ENCODE data around the gene FOXL3.
A peak's percentile ranks its signal among the peaks of the same experiment; 100 is the strongest.
"Not testable (repeated sequence)": the region's sequence is repeated elsewhere in the genome, so short reads cannot be mapped to it uniquely, and the experiment has no call there.

FOXL3 gene

DNA sequence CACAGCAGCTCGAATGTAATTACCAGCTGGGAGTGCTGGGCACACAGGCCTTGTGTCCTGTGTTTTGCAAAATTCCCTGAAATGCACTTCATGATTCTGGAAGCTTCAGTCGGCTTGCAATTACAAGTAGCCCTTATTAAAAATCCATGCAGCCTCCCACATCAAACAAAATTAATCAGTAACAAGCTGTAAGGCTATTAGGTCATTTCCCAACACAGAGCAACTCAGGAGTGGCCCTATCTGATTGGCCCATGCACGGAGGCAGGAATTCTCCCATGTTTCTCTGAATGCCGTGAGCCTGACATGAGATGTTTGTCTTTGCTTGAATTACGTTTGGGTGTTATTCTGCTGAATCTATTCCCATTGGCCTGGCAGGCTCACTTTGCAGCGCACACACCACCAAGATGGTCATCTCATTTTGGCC, 36.9 kb downstream of the FOXL3 start:
- DNase-seq, result no peak

GRCh38 chr7:327233-327931, 37.4 kb downstream of the FOXL3 start:
- DNase-seq, result no peak

DNA sequence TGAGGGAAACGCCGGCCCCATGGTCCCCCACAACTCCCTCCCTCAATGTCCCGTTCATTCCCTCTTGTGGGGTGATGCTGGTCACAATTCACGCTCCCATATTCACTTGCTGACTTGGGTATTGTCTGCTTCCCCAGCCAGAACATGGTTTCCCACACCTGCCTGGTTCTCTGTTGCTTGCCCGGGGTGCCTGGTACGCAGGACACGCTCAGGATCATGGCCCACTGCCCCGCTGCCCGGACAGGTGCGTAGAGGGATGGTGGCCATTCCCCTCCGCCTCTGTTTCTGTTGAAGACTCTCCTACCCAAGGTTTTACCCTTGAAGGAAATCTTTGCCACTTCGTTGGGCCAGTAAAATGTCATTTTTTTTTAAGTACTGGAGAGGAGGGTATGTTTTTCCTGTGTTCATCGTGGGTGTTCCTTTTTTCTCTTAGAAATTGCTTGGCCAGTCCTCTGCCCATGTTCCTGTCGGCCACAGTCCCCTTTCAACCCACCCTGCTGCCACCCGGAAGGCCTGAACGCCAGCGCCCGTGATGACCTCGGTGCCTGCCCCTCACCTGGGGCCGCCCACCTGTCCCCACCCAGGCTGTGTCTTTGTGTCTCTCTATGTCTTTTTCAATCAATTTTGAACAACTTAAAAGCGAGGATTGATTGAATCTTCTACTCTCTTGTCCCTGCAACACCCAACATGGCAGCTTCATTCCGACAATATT, 38.2 kb downstream of the FOXL3 start:
- DNase-seq, result no peak

DNA sequence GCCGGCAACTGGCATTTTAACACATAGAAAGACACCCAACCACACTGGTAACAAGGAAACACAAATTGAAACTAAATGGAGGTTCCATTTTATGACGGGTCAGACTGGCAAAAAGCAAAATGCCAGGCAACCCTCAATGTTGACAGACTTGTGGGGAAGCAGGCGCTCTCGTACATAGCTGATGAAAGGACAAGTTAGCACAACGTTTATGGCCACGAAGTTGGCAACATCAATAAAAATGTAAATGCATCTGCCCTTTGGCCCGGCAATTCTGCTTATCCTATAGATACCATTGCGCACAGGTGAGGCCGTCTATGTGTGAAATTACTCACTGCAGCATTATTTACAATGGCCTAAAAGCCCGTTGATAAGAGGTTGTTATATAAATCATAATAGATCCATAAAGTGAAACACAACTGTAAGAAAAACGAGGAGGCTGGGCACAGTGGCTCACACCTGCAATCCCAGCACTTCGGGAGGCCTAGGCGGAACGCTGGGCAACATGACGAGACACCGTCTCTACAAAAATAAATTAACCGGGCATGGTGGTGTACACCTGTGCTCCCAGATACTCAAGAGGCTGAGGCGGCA, 39.8 kb downstream of the FOXL3 start:
- DNase-seq, result no peak

DNA sequence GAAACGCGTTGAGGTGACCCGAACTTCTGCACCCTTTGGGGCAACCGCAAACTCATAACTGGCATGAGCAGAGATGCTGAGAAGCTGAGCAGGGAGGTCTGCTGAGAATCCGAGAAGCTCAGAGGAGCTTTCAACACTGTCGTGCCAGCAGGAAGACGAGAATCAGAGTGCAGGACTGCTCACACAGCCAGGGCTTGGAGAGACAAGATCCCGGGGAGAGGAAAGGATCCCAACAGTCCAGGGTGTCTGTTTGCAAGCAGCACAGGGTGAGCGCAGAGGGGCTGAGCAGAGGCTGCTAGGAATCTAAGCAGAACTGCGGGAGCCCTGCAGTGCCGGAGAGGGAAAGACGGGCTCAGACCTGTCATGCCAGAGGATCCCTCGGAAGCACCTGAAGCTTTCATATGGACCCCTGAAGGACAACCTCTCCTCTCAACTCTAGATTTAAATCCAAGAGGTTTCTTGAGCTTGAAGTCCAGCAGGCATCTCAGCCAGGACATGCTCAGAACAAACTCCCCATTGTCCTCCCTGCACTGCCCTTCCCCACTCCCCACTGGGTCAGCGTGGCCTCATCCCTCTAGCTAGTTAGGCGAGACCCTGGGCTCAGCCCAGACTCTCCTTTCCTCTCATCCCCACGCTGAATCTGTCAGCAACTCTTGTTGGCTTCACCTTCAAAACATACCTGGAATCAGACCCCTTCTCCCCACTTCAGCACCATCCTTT, 40.7 kb downstream of the FOXL3 start:
- DNase-seq, result no peak

DNA sequence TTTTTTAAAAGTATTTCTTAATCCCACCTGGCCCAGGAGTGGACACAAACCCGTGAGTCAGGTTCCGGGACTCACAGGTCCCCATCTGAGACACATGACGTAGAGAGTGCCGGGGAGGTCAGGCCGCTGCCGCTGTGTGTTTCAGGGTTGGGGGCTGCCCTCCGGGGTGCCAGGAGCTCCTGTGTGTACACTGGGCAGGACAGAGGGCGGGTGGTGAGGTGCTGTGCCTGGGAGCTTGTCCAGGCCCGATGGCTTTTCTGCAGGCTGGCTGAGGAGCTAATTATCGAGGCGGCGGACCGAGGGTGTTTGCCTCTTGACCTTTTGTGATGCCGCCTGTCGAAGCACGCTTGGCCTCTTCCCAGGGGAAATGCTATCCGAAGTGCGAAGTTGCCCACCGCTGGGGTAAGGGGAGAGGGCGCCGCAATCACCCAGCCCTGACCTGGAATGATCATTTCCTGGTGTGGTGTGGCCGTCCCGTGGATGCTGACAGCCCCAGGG, 42.1 kb downstream of the FOXL3 start:
- no peak for DNase-seq

DNA sequence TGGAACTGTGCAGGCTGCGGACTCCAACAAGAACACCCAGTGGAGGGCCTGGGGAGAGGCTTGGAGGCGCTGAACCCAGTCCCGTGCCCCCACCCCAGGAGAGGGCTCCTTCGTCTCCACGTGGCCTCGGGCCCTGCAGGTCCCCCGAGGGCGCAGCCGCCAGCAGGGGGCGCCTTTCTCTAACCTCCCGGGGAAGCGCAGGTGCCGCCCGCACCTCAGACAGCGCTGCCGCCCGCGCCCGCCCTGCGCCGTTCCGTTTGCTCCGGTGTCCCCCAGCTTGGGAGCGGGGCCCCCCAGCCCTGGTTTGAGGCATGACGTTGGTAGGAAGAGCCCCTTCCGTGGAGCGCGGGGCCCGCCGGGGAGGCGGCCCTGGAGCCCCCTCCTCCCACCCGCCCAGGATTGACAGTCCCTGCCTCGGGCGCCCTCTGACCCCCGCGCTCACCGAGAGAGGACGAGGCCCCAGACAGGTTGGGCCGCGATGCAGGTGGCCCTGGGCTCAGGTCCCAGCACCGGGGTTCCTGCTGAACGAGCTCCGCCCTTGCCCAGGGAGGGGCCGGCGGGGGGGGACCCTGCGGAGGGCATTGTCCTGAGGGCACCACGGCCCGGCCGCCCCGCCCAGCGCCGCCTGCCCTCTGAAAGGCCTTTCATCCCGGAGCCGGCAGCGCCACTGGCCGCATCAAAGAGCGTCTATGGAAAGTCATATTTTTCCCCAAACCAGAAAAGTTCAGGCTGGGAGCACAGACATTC, 42.8 kb downstream of the FOXL3 start:
- peak; percentile 89 to 92 for DNase-seq

DNA sequence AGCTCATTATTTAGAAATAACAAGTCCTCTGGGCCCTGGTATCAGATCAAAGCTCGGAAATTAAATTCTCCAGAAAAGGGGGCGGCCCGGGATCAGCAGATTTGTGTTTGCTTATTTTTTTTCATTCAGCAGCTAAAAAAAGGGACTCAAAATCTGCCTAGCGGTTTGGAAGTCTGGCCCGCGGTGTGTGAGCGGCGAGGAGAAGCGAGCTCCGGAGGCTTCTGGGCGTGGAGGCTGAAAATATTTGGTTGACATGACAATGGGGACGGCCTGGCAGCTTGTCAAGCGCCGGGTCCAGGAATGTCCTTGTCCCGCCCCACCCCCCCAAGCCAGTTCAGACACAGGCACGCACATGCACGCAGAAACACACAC, 43.4 kb downstream of the FOXL3 start:
- no peak for DNase-seq

GRCh38 chr7:334618-335357, 44.8 kb downstream of the FOXL3 start:
- no peak for DNase-seq

DNA sequence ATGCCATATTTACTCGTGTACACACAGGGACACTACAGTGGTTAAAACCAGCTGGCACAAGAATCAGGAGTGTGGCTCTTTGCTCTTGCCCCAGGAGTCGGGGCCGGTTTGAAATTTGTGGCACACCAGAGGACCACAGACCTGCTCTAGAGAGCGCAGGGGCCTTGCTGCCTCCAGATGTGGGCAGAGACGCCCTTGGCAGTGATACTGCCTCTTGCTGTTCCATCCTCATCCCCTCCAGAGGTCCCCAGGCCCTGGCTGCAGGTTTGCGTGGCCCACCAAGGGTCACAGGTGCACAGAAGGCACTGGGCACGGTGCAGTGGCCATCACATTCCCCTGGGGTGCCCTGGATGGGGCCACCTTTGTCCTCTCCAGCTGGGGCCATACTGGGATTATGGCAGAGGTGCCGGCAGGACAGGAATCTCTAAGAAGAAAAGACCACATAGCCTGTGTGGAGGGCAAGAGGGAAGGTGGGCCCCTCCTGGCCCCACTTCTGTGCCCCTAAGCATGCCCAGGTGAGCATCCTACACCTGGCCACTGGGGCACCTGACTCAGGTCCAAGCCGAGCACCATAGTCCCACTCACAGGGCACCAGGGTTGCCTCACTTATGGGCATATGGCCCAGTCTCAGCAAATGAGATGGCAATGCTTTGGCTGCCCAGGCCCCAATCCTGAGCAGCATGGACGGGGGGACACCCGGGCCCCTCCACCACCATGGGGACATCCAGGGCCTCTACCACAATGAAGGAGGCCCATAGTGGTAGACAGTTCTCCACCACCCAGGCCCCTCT, 45.6 kb downstream of the FOXL3 start:
- DNase-seq, result no peak

DNA sequence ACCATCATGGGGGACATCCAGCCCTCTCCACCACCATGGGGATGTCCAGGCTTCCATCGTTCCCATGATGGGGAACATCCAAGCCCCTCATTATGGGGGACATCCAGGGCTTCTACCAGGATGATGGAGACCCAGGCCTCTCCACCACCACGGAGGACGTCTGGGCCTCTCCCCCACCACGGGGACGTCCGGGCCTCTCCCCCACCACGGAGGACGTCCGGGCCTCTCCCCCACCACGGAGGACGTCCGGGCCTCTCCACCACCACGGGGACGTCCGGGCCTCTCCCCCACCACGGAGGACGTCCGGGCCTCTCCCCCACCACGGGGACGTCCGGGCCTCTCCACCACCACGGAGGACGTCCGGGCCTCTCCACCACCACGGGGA, 46.2 kb downstream of the FOXL3 start:
- DNase-seq, result not testable (repeated sequence)

DNA sequence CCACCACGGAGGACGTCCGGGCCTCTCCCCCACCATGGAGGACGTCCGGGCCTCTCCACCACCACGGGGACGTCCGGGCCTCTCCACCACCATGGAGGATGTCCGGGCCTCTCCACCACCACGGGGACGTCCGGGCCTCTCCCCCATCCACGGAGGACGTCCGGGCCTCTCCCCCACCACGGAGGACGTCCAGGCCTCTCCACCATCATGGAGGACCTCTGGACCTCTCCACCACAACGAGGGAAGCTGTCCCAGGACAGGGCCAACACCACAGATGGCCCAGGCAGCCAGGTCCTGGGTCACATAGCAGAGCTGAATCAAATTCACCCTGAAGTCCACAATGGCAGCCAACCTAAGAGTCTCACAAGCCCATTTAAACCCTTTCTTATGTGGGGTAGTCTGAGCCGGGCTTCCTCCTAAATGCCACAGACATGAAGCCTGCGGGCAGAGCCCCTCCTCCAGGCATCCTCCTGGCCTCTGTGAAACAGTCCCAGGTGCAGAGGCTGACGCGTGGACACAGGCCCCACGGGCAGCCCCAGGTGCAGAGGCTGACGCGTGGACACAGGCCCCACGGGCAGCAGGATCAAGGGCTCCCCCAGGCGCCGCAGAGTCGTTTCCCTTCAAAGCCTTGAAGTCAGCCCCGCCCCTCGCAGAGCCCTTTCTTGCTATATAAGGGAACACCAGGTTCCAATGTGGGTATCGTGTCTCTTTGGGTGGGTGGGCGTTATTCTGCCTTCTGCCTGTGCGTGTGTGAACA, 47.0 kb downstream of the FOXL3 start:
- no peak for DNase-seq

DNA sequence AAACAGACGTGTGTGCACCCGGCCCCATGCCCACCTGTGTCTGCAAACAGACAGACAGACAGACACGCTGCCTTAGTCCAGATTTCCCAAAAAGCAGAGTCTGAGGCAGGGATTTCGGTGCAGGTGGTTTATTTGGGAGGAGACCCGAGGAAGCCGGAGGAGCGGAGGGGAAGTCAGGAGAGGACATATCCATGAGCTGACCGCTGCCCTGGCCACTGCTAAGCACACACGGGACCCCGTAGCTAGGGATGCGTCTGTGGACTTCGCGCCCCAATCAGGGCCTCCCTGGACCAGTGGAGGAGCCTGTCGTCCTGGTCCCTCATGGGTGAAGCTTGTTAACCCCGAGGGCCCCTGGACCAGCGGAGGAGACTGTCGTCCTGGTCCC, 47.6 kb downstream of the FOXL3 start:
- no peak for DNase-seq

- DNase-seq, result no peak
Measured at GRCh38 chr7:338295-339061, 48.5 kb downstream of the FOXL3 start.

GRCh38 chr7:339062-339342, 49.0 kb downstream of the FOXL3 start:
- no peak for DNase-seq

DNA sequence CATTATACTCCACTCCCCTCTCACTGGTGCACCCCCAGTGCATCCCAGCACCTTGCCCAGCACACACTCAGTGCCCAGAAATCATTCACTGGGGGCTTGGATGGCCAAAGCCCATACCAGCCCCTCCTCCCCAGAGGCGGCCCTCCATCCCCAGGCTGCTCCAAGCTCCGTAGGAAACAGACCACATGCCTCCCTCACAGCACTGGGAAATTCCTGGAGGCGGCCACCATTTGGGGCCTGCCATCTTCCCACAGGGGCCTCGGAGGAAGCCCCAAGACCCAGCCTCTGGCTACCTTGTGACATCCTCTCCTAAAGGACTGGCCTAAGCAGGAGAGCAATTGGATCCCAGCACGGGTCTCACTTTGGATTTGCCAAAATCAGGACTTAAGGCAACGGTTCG, 49.7 kb downstream of the FOXL3 start:
- DNase-seq, result no peak

GRCh38 chr7:340200-340937, 50.4 kb downstream of the FOXL3 start:
- DNase-seq, result no peak

All from activated CD4-positive, alpha-beta T cell treated with anti-CD3 and anti-CD28 coated beads for 4 hours (primary cell).